DND-41 (cell line): Measurements from ENCODE around the gene STAP2.

Experiments
- ATAC-seq: fragments of 200-7000 bp; cut with Tn5 transposase; 3 replicates; pipeline ENCODE4 v1.9.1; 2021; ENCODE audit warnings: low read depth; ENCODE audit not compliant: insufficient read depth
- DNase-seq: peaks from one replicate; pipeline ENCODE4 v3.0.0-alpha.2; 2020
- H2AFZ ChIP-seq: 2 replicates; pipeline ENCODE4 v1.6.0; 2012; ENCODE audit warnings: low read depth, low read length
- H3K27ac ChIP-seq: 2 replicates; pipeline ENCODE4 v1.5.1; 2012; ENCODE audit warnings: low read length, inconsistent platforms
- H3K27me3 ChIP-seq: fragments of 200-600 bp; sonication (generic); 2 replicates; pipeline ENCODE4 v1.6.0; 2012; ENCODE audit warnings: low read length, mild to moderate bottlenecking, inconsistent platforms; ENCODE audit not compliant: insufficient read depth, poor library complexity
- H3K36me3 ChIP-seq: 2 replicates; pipeline ENCODE4 v1.5.1; 2012; ENCODE audit warnings: low read length, inconsistent platforms; ENCODE audit not compliant: insufficient read depth
- H3K4me1 ChIP-seq: 2 replicates; pipeline ENCODE4 v1.5.1; 2012; ENCODE audit warnings: mild to moderate bottlenecking, low read length; ENCODE audit not compliant: insufficient read depth
- H3K4me2 ChIP-seq: 2 replicates; pipeline ENCODE4 v1.6.0; 2012; ENCODE audit warnings: mild to moderate bottlenecking, moderate library complexity, low read length, inconsistent platforms; ENCODE audit not compliant: insufficient read depth
- H3K4me3 ChIP-seq, 2 experiments: fragments of 200-600 bp in 1 of 2; shearing (Covaris generic) in 1 of 2; 2 replicates each; pipeline ENCODE4 v1.5.1; 2012 to 2016; ENCODE audit warnings: inconsistent platforms in 2 of 2, low read length in 2 of 2, mild to moderate bottlenecking in 2 of 2, low read depth in 1 of 2, moderate library complexity in 1 of 2
- H3K79me2 ChIP-seq: 2 replicates; pipeline ENCODE4 v1.6.0; 2012; ENCODE audit warnings: low read length, inconsistent platforms; ENCODE audit not compliant: insufficient read depth
- H3K9ac ChIP-seq: 2 replicates; pipeline ENCODE4 v1.6.0; 2012; ENCODE audit warnings: low read depth, mild to moderate bottlenecking, inconsistent platforms, low read length, moderate library complexity
- H3K9me3 ChIP-seq: 2 replicates; pipeline ENCODE4 v1.5.1; 2012; ENCODE audit warnings: low read length, moderate library complexity, mild to moderate bottlenecking, inconsistent platforms; ENCODE audit not compliant: insufficient read depth, severe bottlenecking
- H4K20me1 ChIP-seq: 2 replicates; pipeline ENCODE4 v1.6.0; 2012; ENCODE audit warnings: low read length; ENCODE audit not compliant: insufficient read depth
- EZH2 ChIP-seq: IDR thresholded peaks from 3 replicates; pipeline ENCODE4 v1.6.1; 2012; ENCODE audit warnings: borderline replicate concordance, low read depth, mild to moderate bottlenecking, moderate library complexity, low read length, inconsistent platforms; ENCODE audit not compliant: severe bottlenecking
- TF ChIP-seq, protein P1 (sequence below): IDR thresholded peaks from 2 replicates; pipeline ENCODE4 v1.5.1; 2012; ENCODE audit warnings: borderline replicate concordance, low read length, moderate library complexity, mild to moderate bottlenecking; ENCODE audit not compliant: poor library complexity, severe bottlenecking; ENCODE audit errors: extremely low read depth

STAP2 gene

DNA sequence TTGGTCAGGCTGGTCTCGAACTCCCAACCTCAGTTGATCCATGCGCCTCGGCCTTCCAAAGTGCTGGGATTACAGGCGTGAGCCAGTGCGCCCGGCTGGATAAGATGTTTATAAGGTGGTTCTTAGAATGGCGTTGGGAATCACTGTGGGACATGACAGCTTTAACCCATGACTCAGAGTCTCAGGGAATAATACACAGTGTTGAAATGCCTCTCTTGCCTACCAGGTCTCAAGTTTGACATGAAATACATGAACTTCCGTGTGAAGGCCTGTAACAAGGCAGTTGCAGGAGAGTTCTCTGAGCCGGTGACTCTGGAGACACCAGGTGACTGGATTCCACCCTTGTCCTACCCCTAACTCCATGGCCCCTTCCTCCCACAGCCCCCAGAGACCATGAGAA lies 21.7 kb downstream of the STAP2 start:
- TF ChIP-seq EZH2, result no peak
- TF ChIP-seq, protein P1, sequence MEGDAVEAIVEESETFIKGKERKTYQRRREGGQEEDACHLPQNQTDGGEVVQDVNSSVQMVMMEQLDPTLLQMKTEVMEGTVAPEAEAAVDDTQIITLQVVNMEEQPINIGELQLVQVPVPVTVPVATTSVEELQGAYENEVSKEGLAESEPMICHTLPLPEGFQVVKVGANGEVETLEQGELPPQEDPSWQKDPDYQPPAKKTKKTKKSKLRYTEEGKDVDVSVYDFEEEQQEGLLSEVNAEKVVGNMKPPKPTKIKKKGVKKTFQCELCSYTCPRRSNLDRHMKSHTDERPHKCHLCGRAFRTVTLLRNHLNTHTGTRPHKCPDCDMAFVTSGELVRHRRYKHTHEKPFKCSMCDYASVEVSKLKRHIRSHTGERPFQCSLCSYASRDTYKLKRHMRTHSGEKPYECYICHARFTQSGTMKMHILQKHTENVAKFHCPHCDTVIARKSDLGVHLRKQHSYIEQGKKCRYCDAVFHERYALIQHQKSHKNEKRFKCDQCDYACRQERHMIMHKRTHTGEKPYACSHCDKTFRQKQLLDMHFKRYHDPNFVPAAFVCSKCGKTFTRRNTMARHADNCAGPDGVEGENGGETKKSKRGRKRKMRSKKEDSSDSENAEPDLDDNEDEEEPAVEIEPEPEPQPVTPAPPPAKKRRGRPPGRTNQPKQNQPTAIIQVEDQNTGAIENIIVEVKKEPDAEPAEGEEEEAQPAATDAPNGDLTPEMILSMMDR, result no peak
- ATAC-seq, result no peak
- Histone ChIP-seq H3K9me3 (no peaks in the 10 kb centered on the region), H3K4me2 (no peak overlapping the region), H3K36me3 (no peaks in the 10 kb centered on the region), H3K27ac (no peak overlapping the region), H3K27me3 (no peaks in the 10 kb centered on the region), H3K9ac (no peak overlapping the region), H4K20me1 (no peaks in the 10 kb centered on the region), H3K4me1 (no peaks in the 10 kb centered on the region), H3K79me2 (no peaks in the 10 kb centered on the region), H3K4me3 (no peak overlapping the region), H2AFZ (no peak overlapping the region)
- DNase-seq, result no peak

DNA sequence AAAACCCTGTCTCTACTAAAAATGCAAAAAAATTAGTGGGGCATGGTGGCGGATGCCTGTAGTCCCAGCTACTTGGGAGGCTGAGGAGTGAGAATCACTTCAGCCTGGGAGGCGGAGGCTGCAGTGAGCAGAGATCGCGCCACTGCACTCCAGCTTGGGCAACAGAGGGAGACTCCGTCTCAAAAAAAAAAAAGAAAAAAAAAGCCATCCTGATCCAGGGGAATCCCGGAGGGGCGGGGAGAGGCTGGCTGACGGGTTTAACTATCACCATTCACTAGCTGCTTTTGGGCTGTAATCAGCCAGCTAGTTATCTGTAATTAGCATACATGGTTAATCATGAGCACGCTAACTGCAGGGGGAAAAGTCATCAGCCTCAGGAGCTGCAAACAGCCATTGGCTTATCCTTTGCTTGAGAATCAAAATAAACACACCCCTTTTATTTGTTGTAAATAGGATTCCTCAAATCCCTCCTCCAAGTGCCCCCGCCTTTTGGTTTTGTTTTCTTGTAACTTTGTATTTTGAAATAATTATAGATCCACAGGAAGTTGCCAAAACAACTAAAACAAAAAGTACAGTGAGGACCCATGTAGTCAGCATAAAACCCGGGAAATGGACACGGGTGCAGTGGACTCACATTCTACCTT lies 24.7 kb downstream of the STAP2 start:
- no peaks in the 10 kb centered on the region for H3K4me1 ChIP-seq
- no peak overlapping the region for H3K9ac ChIP-seq
- ATAC-seq, result no peak
- TF ChIP-seq, protein P1, result no peak
- no peak for TF ChIP-seq EZH2
- no peaks in the 10 kb centered on the region for H3K79me2 ChIP-seq
- H3K27me3 ChIP-seq, result no peaks in the 10 kb centered on the region
- H3K27ac ChIP-seq, result no peak overlapping the region
- H3K9me3 ChIP-seq, result no peaks in the 10 kb centered on the region
- no peak overlapping the region for H3K4me2 ChIP-seq
- no peaks in the 10 kb centered on the region for H3K36me3 ChIP-seq
- H2AFZ ChIP-seq, result no peak overlapping the region
- no peak for DNase-seq
- H3K4me3 ChIP-seq, result no peak overlapping the region
- H4K20me1 ChIP-seq, result no peaks in the 10 kb centered on the region

DNA sequence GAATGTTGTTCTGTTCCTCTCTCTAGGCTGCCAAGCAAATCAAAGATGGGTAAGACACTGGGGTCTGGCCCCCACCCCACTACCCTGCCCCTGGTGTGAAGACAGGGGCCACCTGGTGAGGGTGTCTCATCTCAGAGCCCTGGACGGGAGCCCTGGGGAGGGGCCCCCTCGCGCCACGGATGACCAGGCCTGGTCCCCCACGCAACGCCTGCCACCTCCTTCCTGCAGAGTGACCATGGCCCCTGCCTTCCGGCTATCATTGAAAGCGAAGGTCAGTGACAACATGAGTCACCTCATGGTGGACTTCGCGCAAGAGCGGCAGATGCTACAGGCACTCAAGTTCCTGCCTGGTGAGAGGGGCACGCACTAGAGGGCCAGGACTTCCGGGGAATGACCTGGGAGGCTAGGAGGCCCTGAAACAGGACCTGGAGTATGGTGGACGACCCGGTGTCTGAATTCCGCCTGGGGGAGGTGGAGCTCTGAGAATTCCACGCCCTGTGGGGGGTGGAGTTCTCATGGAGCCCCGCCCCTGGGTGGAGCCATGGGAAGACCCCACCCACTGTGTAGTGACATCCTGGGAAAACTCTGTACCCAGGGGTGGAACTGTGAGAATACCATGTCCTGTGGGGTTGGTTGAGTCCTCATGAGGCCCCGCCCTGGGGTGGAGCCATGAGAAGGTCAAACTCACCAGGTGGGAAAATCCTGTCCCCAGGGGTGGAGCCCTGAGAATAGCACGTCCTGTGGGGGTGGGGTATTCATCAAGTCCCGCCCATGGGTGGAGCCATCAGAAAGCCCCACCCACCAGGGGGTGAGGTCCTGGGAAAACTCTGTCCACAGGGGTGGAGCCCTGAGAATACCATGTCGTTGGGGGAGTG lies 28.1 kb downstream of the STAP2 start:
- no peak; the same call in 2 of the 3 replicates for ATAC-seq
- DNase-seq, result peak; percentile 32
- TF ChIP-seq EZH2, result no peak
- TF ChIP-seq, protein P1, result no peak
- Histone ChIP-seq H3K27me3 (no peaks in the 10 kb centered on the region), H4K20me1 (no peaks in the 10 kb centered on the region), H2AFZ (no peak overlapping the region), H3K9ac (no peak overlapping the region), H3K4me1 (no peaks in the 10 kb centered on the region), H3K36me3 (no peaks in the 10 kb centered on the region), H3K9me3 (no peaks in the 10 kb centered on the region), H3K4me3 (no peak overlapping the region), H3K27ac (no peak overlapping the region), H3K79me2 (no peaks in the 10 kb centered on the region), H3K4me2 (no peak overlapping the region)
